Neuronal stem cell (in vitro differentiated cells): ENCODE data around the gene IFNE.

Experiments
- DNase-seq: peaks from one replicate; pipeline ENCODE4 v3.0.0-alpha.2; 2013; ENCODE audit warnings: low spot score
- H2AFZ ChIP-seq: one replicate; pipeline ENCODE4 v1.6.1; 2013; ENCODE audit warnings: mild to moderate bottlenecking, low read length, inconsistent platforms
- H2AK5ac ChIP-seq: 2 replicates; pipeline ENCODE4 v1.6.1; 2013; ENCODE audit warnings: low read depth, mild to moderate bottlenecking, inconsistent platforms, low read length, moderate library complexity, mixed read lengths
- H2BK120ac ChIP-seq: 2 replicates; pipeline ENCODE4 v1.6.1; 2013; ENCODE audit warnings: low read depth, mild to moderate bottlenecking, inconsistent platforms, low read length, moderate library complexity, mixed read lengths
- H2BK12ac ChIP-seq: one replicate; pipeline ENCODE4 v1.6.1; 2013; ENCODE audit warnings: low read length, inconsistent platforms
- H2BK15ac ChIP-seq: 2 replicates; pipeline ENCODE4 v1.6.1; 2013; ENCODE audit warnings: mild to moderate bottlenecking, low read length, inconsistent platforms, mixed read lengths
- H2BK5ac ChIP-seq: one replicate; pipeline ENCODE4 v1.6.1; 2013; ENCODE audit warnings: inconsistent platforms, mild to moderate bottlenecking, low read length, moderate library complexity
- H3K14ac ChIP-seq: one replicate; pipeline ENCODE4 v1.6.1; 2013; ENCODE audit warnings: low read length, inconsistent platforms
- H3K18ac ChIP-seq: 2 replicates; pipeline ENCODE4 v1.6.1; 2013; ENCODE audit warnings: low read length, inconsistent platforms
- H3K23ac ChIP-seq: 2 replicates; pipeline ENCODE4 v1.6.1; 2013; ENCODE audit warnings: low read depth, mild to moderate bottlenecking, mixed read lengths, low read length, inconsistent platforms; ENCODE audit not compliant: poor library complexity
- H3K27ac ChIP-seq: replicated peaks from 3 replicates; pipeline ENCODE4 v1.5.1; 2013; ENCODE audit warnings: low read length, inconsistent platforms
- H3K27me3 ChIP-seq, 3 experiments: 2 replicates each; pipeline ENCODE4 v1.6.1; 2013; ENCODE audit warnings: low read length in 3 of 3, mild to moderate bottlenecking in 2 of 3, inconsistent platforms in 1 of 3, low read depth in 1 of 3, mixed read lengths in 1 of 3, moderate library complexity in 1 of 3; ENCODE audit not compliant: control insufficient read depth in 3 of 3, insufficient read depth in 3 of 3
- H3K36me3 ChIP-seq, 2 donors: replicated peaks in 1 of 2; 2 replicates each; pipeline ENCODE4 v1.6.1; 2013; ENCODE audit warnings: low read length in 2 of 2; ENCODE audit not compliant: control insufficient read depth in 2 of 2, insufficient read depth in 2 of 2
- H3K4ac ChIP-seq: 2 replicates; pipeline ENCODE4 v1.6.1; 2013; ENCODE audit warnings: inconsistent platforms, mild to moderate bottlenecking, low read length, moderate library complexity
- H3K4me1 ChIP-seq, 2 donors: 1 replicate in 1 of 2; 2 replicates in 1 of 2; pipeline ENCODE4 v1.6.1; 2013; ENCODE audit warnings: low read length in 2 of 2, low read depth in 1 of 2; ENCODE audit not compliant: control insufficient read depth in 2 of 2, insufficient read depth in 1 of 2
- H3K4me2 ChIP-seq: one replicate; pipeline ENCODE4 v1.6.1; 2013; ENCODE audit warnings: mild to moderate bottlenecking, low read length, inconsistent platforms; ENCODE audit not compliant: insufficient read depth, poor library complexity, severe bottlenecking
- H3K4me3 ChIP-seq, 2 donors: 2 replicates each; pipeline ENCODE4 v1.5.1; 2013; ENCODE audit warnings: low read length in 2 of 2, mild to moderate bottlenecking in 2 of 2, inconsistent platforms in 1 of 2, moderate library complexity in 1 of 2
- H3K79me1 ChIP-seq: one replicate; pipeline ENCODE4 v1.6.1; 2013; ENCODE audit warnings: low read depth, mild to moderate bottlenecking, inconsistent platforms, low read length, moderate library complexity
- H3K9ac ChIP-seq: one replicate; pipeline ENCODE4 v1.6.1; 2013; ENCODE audit warnings: mild to moderate bottlenecking, low read depth, low read length, inconsistent platforms; ENCODE audit not compliant: poor library complexity
- H3K9me3 ChIP-seq, 2 donors: replicated peaks in 1 of 2; 2 replicates each; pipeline versions ENCODE3 to v1.6.1; 2013; ENCODE audit warnings: low read length in 2 of 2, mild to moderate bottlenecking in 2 of 2, inconsistent platforms in 1 of 2, low read depth in 1 of 2, mixed read lengths in 1 of 2, moderate library complexity in 1 of 2; ENCODE audit not compliant: control insufficient read depth in 2 of 2, insufficient read depth in 1 of 2
- H4K8ac ChIP-seq: one replicate; pipeline ENCODE4 v1.6.1; 2013; ENCODE audit warnings: low read depth, mild to moderate bottlenecking, inconsistent platforms, low read length, moderate library complexity
- H4K91ac ChIP-seq: one replicate; pipeline ENCODE4 v1.6.1; 2013; ENCODE audit warnings: low read length, low read depth, mild to moderate bottlenecking, inconsistent platforms; ENCODE audit not compliant: poor library complexity
- WGBS, 2 donors: extraction: QIAGEN DNeasy Blood & Tissue Kit; methylation state at CpG; one replicate each; pipeline ENCODE4 v1.1.7; 2013; ENCODE audit warnings: missing lambda C conversion rate in 2 of 2, mixed read lengths in 1 of 2; ENCODE audit not compliant: insufficient read length in 2 of 2, insufficient replicate concordance in 1 of 2; ENCODE audit errors: extremely low coverage in 2 of 2; 5-methylcytosine and 5-hydroxymethylcytosine counted together

Gene IFNE

DNA sequence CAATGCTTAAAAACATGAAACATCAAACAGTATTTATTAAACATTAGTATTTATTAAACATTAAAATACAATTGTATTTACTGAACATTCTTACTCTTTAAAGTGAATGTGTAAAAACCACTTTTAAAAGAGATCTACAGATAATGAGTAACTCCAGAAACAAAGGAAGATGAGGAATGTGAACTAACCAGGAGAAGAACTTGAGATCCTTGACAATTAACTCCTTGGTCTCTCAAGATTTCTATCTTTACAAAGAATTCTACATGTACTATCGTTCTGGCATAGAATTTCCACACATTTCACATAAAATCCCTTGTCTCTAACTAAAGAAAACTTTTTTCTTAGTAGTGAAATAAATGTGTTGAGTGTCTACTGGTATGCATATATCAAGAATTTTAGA lies 28.7 kb upstream of the IFNE start:
- Histone ChIP-seq H3K27ac (no peak overlapping the region), H4K91ac (no peak overlapping the region)
- no peak for DNase-seq

DNA sequence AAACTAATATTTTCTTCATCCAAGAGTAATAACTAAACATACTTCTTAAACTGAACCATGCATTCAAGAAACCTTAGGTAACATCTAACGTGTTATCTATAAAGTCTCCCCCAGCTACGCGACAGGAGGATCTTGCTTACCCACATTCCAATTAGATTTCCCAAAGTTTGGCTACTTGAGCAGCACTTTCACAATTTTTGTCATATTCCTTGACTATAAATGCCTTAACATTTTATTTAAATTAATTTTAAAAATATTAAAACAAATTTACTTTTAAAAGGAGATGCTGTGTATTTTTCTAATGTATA lies 25.3 kb upstream of the IFNE start:
- no CpG with 5 or more reads among the region's 3 CpGs for WGBS, 2 donors
- Histone ChIP-seq H2BK5ac (no peak overlapping the region), H2AFZ (no peak overlapping the region), H2AK5ac (no peak overlapping the region), H4K91ac (no peak overlapping the region), H2BK12ac (no peak overlapping the region), H3K27ac (no peak overlapping the region), H3K9me3 (no peaks in the 10 kb centered on the region), H3K36me3 (no peaks in the 10 kb centered on the region), H3K27me3 (no peaks in the 10 kb centered on the region), H3K4me1 (no peaks in the 10 kb centered on the region), H3K79me1 (no peaks in the 10 kb centered on the region), H3K4me3 (no peak overlapping the region), H3K14ac (no peak overlapping the region), H3K23ac (no peak overlapping the region), H2BK15ac (no peak overlapping the region), H3K9ac (no peak overlapping the region), H3K4ac (no peak overlapping the region), H3K18ac (no peak overlapping the region), H3K4me2 (no peak overlapping the region), H2BK120ac (no peak overlapping the region), H4K8ac (no peak overlapping the region)
- DNase-seq, result no peak

More for the DNA sequence above, 28.7 kb upstream of the IFNE start:
- no peak overlapping the region for H2AFZ ChIP-seq
- no peak overlapping the region for H2BK120ac ChIP-seq
- no peaks in the 10 kb centered on the region for H3K4me1 ChIP-seq
- H2AK5ac ChIP-seq, result no peak overlapping the region
- H3K9ac ChIP-seq, result no peak overlapping the region
- H2BK5ac ChIP-seq, result no peak overlapping the region
- H2BK15ac ChIP-seq, result no peak overlapping the region
- H4K8ac ChIP-seq, result no peak overlapping the region
- H3K79me1 ChIP-seq, result no peaks in the 10 kb centered on the region
- no peak overlapping the region for H3K4ac ChIP-seq
- no peak overlapping the region for H3K18ac ChIP-seq
- no peak overlapping the region for H3K23ac ChIP-seq
- no peak overlapping the region for H3K4me3 ChIP-seq
- no peaks in the 10 kb centered on the region for H3K27me3 ChIP-seq
- no peaks in the 10 kb centered on the region for H3K9me3 ChIP-seq
- no peak overlapping the region for H3K14ac ChIP-seq
- H2BK12ac ChIP-seq, result no peak overlapping the region
- no peak overlapping the region for H3K4me2 ChIP-seq
- no peaks in the 10 kb centered on the region for H3K36me3 ChIP-seq
- no CpG with 5 or more reads among the region's 1 CpG for WGBS, 2 donors

DNA sequence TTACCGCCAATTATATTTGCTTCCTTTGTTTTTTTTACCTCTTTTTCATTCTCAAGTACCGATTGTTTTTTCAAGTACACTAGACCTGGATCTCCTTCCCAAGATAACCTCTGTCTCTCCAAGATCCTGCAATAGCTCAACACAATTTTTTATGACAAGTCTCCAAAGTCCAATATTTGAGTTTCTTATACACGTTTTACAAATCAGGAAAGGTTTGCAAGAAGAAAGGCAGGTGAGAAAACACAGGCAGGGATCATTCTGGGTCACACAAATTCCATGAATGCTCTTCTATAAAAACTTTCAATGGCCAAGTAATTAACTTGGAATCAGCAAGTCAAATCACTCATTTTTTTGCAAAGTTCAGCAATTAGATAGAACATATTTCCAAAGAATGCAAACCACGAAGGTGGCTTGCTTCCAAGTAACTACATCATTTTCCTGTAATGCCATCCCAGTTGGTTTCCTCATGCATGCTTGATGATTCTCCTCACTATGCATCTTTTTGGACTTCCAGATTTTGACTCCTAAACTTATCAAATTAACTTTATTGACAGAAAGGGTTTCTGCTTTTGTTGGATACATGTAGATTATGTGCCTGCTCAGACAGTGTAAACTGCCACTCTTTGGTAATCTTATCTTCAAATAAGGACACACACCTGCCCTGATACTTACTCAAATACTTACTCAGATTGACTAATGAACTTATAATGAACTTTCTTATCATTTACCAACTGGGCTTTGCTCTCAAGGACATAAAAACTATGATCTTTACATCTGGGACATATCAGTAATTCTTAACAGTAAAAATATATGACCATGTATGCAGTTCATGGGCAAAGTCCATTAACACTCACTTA lies 24.7 kb upstream of the IFNE start:
- Histone ChIP-seq H3K79me1 (no peaks in the 10 kb centered on the region), H3K27me3 (no peaks in the 10 kb centered on the region), H2BK15ac (no peak overlapping the region)

DNA sequence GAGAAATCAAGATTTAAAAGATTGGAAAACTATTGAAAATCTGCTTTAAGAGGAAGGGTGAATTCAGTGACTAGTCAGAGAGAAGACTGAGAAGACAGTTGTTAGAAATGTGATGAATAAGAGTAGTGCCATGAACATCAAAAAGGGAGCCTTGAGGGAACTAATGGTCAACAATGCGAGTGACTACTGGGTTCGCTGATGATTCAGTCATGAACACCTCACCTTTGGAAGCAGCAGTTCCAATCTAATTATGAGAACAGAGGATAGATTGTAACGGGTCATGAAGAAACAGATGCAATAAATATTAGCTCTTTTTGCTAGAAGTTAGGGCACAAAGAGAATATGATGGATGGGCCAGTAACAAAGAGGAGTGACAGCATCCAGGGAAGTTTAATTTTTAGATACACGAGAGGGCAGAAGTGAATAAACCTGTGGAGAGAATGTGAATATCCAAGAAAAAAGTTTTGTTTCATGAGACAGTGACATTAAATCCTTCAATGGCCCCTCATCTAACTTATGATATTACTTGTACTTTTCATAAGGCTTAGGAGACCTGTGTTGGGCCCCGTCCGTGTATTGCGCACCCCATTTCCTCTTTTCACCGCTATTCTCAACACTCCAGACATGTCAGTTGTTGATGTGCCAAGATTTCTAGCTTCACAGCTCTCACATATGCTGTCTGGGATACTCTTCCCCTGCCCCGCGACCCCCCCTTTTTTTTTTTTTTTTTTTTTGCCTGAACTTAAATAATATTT lies 23.5 kb upstream of the IFNE start:
- Histone ChIP-seq H3K23ac (no peak overlapping the region), H2BK15ac (no peak overlapping the region), H2BK5ac (no peak overlapping the region), H2AK5ac (no peak overlapping the region), H3K14ac (no peak overlapping the region), H3K9ac (no peak overlapping the region), H2BK120ac (no peak overlapping the region), H3K9me3 (no peaks in the 10 kb centered on the region), H3K36me3 (no peaks in the 10 kb centered on the region), H3K4me2 (no peak overlapping the region), H3K79me1 (no peaks in the 10 kb centered on the region), H4K8ac (no peak overlapping the region), H3K4ac (no peak overlapping the region), H2BK12ac (no peak overlapping the region), H2AFZ (no peak overlapping the region), H3K27me3 (no peaks in the 10 kb centered on the region), H3K4me3 (no peak overlapping the region), H3K27ac (no peak overlapping the region), H4K91ac (no peak overlapping the region), H3K4me1 (no peaks in the 10 kb centered on the region), H3K18ac (no peak overlapping the region)
- no peak for DNase-seq
- no CpG with 5 or more reads among the region's 10 CpGs for WGBS, 2 donors

More for the DNA sequence above, 24.7 kb upstream of the IFNE start:
- no CpG with 5 or more reads among the region's 4 CpGs for WGBS, 2 donors
- no peak overlapping the region for H2BK12ac ChIP-seq
- no peak overlapping the region for H3K23ac ChIP-seq
- H2BK120ac ChIP-seq, result no peak overlapping the region
- H3K4ac ChIP-seq, result no peak overlapping the region
- H4K8ac ChIP-seq, result no peak overlapping the region
- H3K36me3 ChIP-seq, result no peaks in the 10 kb centered on the region
- no peak overlapping the region for H2AFZ ChIP-seq
- H2BK5ac ChIP-seq, result no peak overlapping the region
- no peak overlapping the region for H3K27ac ChIP-seq
- H3K4me2 ChIP-seq, result no peak overlapping the region
- no peak overlapping the region for H3K4me3 ChIP-seq
- H3K4me1 ChIP-seq, result no peaks in the 10 kb centered on the region
- H4K91ac ChIP-seq, result no peak overlapping the region
- DNase-seq, result no peak
- H3K9me3 ChIP-seq, result no peaks in the 10 kb centered on the region
- H3K9ac ChIP-seq, result no peak overlapping the region
- no peak overlapping the region for H3K14ac ChIP-seq
- H3K18ac ChIP-seq, result no peak overlapping the region
- H2AK5ac ChIP-seq, result no peak overlapping the region
